Measurements from ENCODE around the gene OR1E1.
"Not testable (repeated sequence)": the region's sequence is repeated elsewhere in the genome, so short reads cannot be mapped to it uniquely, and the experiment has no call there.

OR1E1 gene

GRCh38 chr17:3401786-3402185 is 3.6 kb upstream of the OR1E1 start:
- Histone ChIP-seq H3K79me2 (ENCODE audit: control insufficient read depth, low read length) (no peaks in the 10 kb centered on the region), H3K36me3 (ENCODE audit: control insufficient read depth, low read length) (no peaks in the 10 kb centered on the region), H3K27me3 (ENCODE audit: control insufficient read depth, low read length) (peaks cover 8% of the 10 kb centered on the region; the same call in 1 of the 2 replicates), H3K27ac (ENCODE audit: low read depth, low read length) (no peak overlapping the region), H4K20me1 (ENCODE audit: control insufficient read depth, insufficient read depth, low read depth, low read length) (no peaks in the 10 kb centered on the region), H3K4me1 (ENCODE audit: control insufficient read depth, low read length) (no peaks in the 10 kb centered on the region), H3K9me3 (ENCODE audit: control insufficient read depth, insufficient read depth, low read length) (no peaks in the 10 kb centered on the region; the same call in 1 of the 2 replicates), H3K9me2 (replicated peaks; ENCODE audit: control insufficient read depth, low read length) (no peaks in the 10 kb centered on the region), H3K4me3 (ENCODE audit: low read length) (no peak overlapping the region), H3F3A (ENCODE audit: control insufficient read depth, insufficient read depth) (no peaks in the 10 kb centered on the region), H3K4me2 (ENCODE audit: low read length) (no peak overlapping the region)
- TF ChIP-seq CTCF (IDR thresholded peaks at IDR 0.05; ENCODE audit: low read depth, low read length, poor library complexity, severe bottlenecking) (no peak), EZH2phosphoT487 (IDR thresholded peaks at IDR 0.05; ENCODE audit: borderline replicate concordance, low read length) (no peak)

GRCh38 chr17:3400055-3400454 is 1.8 kb upstream of the OR1E1 start:
- no peaks in the 10 kb centered on the region for H3F3A ChIP-seq (ENCODE audit: control insufficient read depth, insufficient read depth)
- no peaks in the 10 kb centered on the region for H3K9me3 ChIP-seq (ENCODE audit: control insufficient read depth, insufficient read depth, low read length)
- no peaks in the 10 kb centered on the region for H4K20me1 ChIP-seq (ENCODE audit: control insufficient read depth, insufficient read depth, low read depth, low read length)
- peaks cover 8% of the 10 kb centered on the region; the same call in 1 of the 2 replicates for H3K27me3 ChIP-seq (ENCODE audit: control insufficient read depth, low read length)
- no peak overlapping the region for H3K4me2 ChIP-seq (ENCODE audit: low read length)
- no peaks in the 10 kb centered on the region for H3K79me2 ChIP-seq (ENCODE audit: control insufficient read depth, low read length)
- H3K4me1 ChIP-seq (ENCODE audit: control insufficient read depth, low read length) = no peaks in the 10 kb centered on the region
- no peaks in the 10 kb centered on the region for H3K36me3 ChIP-seq (ENCODE audit: control insufficient read depth, low read length)
- H3K9me2 ChIP-seq (replicated peaks; ENCODE audit: control insufficient read depth, low read length) = no peaks in the 10 kb centered on the region
- no peak overlapping the region for H3K4me3 ChIP-seq (ENCODE audit: low read length)
- no peak overlapping the region for H3K27ac ChIP-seq (ENCODE audit: low read depth, low read length)
- TF ChIP-seq EZH2phosphoT487 (IDR thresholded peaks at IDR 0.05; ENCODE audit: borderline replicate concordance, low read length) (no peak), CTCF (IDR thresholded peaks at IDR 0.05; ENCODE audit: low read depth, low read length, poor library complexity, severe bottlenecking) (no peak)

DNA sequence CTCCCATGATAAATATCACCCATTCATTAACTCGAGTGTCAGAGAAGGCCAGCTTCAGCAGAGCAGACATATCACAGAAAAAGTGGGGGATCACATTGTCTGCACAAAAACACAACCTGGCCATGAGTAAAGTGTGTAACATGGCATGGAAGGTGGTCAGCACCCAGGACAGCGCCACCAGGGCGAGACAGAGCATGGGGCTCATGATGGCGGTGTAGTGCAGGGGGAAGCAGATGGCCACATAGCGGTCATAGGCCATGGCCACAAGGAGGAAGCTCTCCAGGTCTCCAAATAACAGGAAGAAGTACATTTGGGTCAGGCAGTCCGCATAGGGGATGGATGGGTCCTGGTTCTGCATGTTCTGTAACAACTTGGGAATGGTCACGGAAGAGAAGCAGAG is 409 bp downstream of the OR1E1 start:
- not testable (repeated sequence) for H3K9me3 ChIP-seq (ENCODE audit: control insufficient read depth, insufficient read depth, low read length); H3K4me1 ChIP-seq (ENCODE audit: control insufficient read depth, low read length); H3K4me3 ChIP-seq (ENCODE audit: low read length); H3K4me2 ChIP-seq (ENCODE audit: low read length); H3K27me3 ChIP-seq (ENCODE audit: control insufficient read depth, low read length); H3K79me2 ChIP-seq (ENCODE audit: control insufficient read depth, low read length); H3K9me2 ChIP-seq (replicated peaks; ENCODE audit: control insufficient read depth, low read length); H3F3A ChIP-seq (ENCODE audit: control insufficient read depth, insufficient read depth); H3K36me3 ChIP-seq (ENCODE audit: control insufficient read depth, low read length); H3K27ac ChIP-seq (ENCODE audit: low read depth, low read length); H4K20me1 ChIP-seq (ENCODE audit: control insufficient read depth, insufficient read depth, low read depth, low read length)

- Histone ChIP-seq H3K9me3 (ENCODE audit: control insufficient read depth, insufficient read depth, low read length) (no peaks in the 10 kb centered on the region), H3K27me3 (ENCODE audit: control insufficient read depth, low read length) (no peaks in the 10 kb centered on the region), H3K27ac (ENCODE audit: low read depth, low read length) (no peak overlapping the region), H3K79me2 (ENCODE audit: control insufficient read depth, low read length) (no peaks in the 10 kb centered on the region), H3K36me3 (ENCODE audit: control insufficient read depth, low read length) (no peaks in the 10 kb centered on the region), H4K20me1 (ENCODE audit: control insufficient read depth, insufficient read depth, low read depth, low read length) (no peaks in the 10 kb centered on the region), H3K4me3 (ENCODE audit: low read length) (no peak overlapping the region), H3F3A (ENCODE audit: control insufficient read depth, insufficient read depth) (no peaks in the 10 kb centered on the region), H3K9me2 (replicated peaks; ENCODE audit: control insufficient read depth, low read length) (no peaks in the 10 kb centered on the region), H3K4me2 (ENCODE audit: low read length) (no peak overlapping the region), H3K4me1 (ENCODE audit: control insufficient read depth, low read length) (no peaks in the 10 kb centered on the region)
- TF ChIP-seq CTCF (IDR thresholded peaks at IDR 0.05; ENCODE audit: low read depth, low read length, poor library complexity, severe bottlenecking) = no peak
- no peak for TF ChIP-seq EZH2phosphoT487 (IDR thresholded peaks at IDR 0.05; ENCODE audit: borderline replicate concordance, low read length)
Observed at GRCh38 chr17:3389791-3390190, 8.4 kb downstream of the OR1E1 start.

All from DOHH2 (cell line).